Peyer's patch (tissue), 4 donors: Measurements from ENCODE around the gene RAP2A.

Experiments
- CTCF ChIP-seq, 6 experiments: fragments of 450-650 bp in 4 of 6; fragments of 200-600 bp in 2 of 6; sonication (generic) in 1 of 6; IDR thresholded peaks; one replicate each; pipeline ENCODE4 v1.5.1; 2017 to 2019; ENCODE audit warnings: antibody characterized with exemption in 6 of 6, mild to moderate bottlenecking in 3 of 6, moderate library complexity in 1 of 6
- POLR2A ChIP-seq, 2 donors: fragments of 450-650 bp; IDR thresholded peaks; one replicate each; pipeline ENCODE4 v1.5.1; 2017; ENCODE audit warnings: antibody characterized with exemption in 2 of 2, mild to moderate bottlenecking in 2 of 2, moderate library complexity in 2 of 2

GRCh38 chr13:97477844-97478243 lies 43.9 kb downstream of the RAP2A start:
- TF ChIP-seq CTCF (IDR thresholded peaks at IDR 0.05) (no peak), POLR2A (IDR thresholded peaks at IDR 0.05) (no peak)
